Mammary epithelial cell (primary cell): ENCODE data around the gene LILRB5.
"Not testable (repeated sequence)": the region's sequence is repeated elsewhere in the genome, so short reads cannot be mapped to it uniquely, and the experiment has no call there.

Source experiments
- EZH2 ChIP-seq: IDR thresholded peaks from 2 replicates; pipeline ENCODE4 v1.6.1; 2012; ENCODE audit warnings: low read length, inconsistent platforms, borderline replicate concordance
- TF ChIP-seq, protein P1 (sequence below), 2 donors: IDR thresholded peaks in 1 of 2; conservative IDR thresholded peaks in 1 of 2; 2 replicates each; pipeline ENCODE4 v1.5.1; 2011 to 2012; ENCODE audit warnings: inconsistent platforms in 2 of 2, low read length in 2 of 2, mild to moderate bottlenecking in 2 of 2, control low read depth in 1 of 2, low read depth in 1 of 2; ENCODE audit not compliant: insufficient read depth in 1 of 2; ENCODE audit errors: extremely low read depth in 1 of 2

DNA sequence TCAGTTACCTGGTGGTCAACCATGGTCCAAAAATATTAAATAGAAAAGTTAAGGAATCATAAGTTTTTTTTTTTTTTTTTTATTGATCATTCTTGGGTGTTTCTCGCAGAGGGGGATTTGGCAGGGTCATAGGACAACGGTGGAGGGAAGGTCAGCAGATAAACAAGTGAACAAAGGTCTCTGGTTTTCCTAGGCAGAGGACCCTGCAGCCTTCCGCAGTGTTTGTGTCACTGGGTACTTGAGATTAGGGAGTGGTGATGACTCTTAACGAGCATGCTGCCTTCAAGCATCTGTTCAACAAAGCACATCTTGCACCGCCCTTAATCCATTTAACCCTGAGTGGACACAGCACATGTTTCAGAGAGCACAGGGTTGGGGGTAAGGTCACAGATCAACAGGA lies 42.9 kb downstream of the LILRB5 start:
- TF ChIP-seq, protein P1, sequence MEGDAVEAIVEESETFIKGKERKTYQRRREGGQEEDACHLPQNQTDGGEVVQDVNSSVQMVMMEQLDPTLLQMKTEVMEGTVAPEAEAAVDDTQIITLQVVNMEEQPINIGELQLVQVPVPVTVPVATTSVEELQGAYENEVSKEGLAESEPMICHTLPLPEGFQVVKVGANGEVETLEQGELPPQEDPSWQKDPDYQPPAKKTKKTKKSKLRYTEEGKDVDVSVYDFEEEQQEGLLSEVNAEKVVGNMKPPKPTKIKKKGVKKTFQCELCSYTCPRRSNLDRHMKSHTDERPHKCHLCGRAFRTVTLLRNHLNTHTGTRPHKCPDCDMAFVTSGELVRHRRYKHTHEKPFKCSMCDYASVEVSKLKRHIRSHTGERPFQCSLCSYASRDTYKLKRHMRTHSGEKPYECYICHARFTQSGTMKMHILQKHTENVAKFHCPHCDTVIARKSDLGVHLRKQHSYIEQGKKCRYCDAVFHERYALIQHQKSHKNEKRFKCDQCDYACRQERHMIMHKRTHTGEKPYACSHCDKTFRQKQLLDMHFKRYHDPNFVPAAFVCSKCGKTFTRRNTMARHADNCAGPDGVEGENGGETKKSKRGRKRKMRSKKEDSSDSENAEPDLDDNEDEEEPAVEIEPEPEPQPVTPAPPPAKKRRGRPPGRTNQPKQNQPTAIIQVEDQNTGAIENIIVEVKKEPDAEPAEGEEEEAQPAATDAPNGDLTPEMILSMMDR (conservative IDR thresholded peaks at IDR 0.05 in 1 of 2, IDR thresholded peaks at IDR 0.05 in 1 of 2; ENCODE audit: extremely low read depth in 1 of 2, insufficient read depth in 1 of 2, low read depth in 1 of 2, low read length in 2 of 2) = not testable (repeated sequence)
- TF ChIP-seq EZH2 = not testable (repeated sequence)
